Stimulated activated CD4-positive, alpha-beta T cell treated with anti-CD3 and anti-CD28 coated beads, Interleukin-4, amount 100 ng/mL, for 48 hours (primary cell): Measurements from ENCODE around the gene PRKCB.

ENCODE experiments used
- DNase-seq, 2 donors: peaks; one replicate each; pipeline ENCODE4 v3.0.0-alpha.2; 2020; ENCODE audit warnings: low read depth in 2 of 2

Gene PRKCB

GRCh38 chr16:23836404-23837311 is 875 bp downstream of the PRKCB start:
- peak in 1 of 2 donors; percentile 36 for DNase-seq

GRCh38 chr16:23837553-23838308 is 1.9 kb downstream of the PRKCB start:
- no peak for DNase-seq

- DNase-seq = no peak
These were observed 2.8 kb downstream of the PRKCB start for GRCh38 chr16:23838485-23839142.

- no peak for DNase-seq
These were observed 4.5 kb downstream of the PRKCB start for GRCh38 chr16:23840310-23840709.

- DNase-seq = peak in 1 of 2 donors; percentile 43
These were observed 6.4 kb downstream of the PRKCB start for GRCh38 chr16:23842137-23842600.

- no peak for DNase-seq
These were observed 7.4 kb downstream of the PRKCB start for GRCh38 chr16:23843143-23843542.

DNA sequence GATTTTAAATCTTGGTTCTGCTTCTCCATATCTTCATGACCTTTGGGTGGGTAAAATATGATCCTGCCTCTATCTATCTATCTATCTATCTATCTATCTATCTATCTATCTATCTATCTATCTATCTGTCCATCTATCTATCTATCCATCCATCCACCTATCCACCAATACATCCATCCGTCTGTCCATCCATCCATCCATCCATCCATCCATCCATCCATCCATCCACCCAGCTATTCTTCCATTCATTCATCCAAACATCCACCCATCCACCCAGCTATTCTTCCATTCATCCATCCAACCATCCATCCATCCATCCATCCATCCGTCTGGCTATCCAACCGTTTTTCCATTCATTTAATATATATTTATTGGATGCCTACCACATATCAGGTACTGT is 11.5 kb downstream of the PRKCB start:
- no peak for DNase-seq

DNA sequence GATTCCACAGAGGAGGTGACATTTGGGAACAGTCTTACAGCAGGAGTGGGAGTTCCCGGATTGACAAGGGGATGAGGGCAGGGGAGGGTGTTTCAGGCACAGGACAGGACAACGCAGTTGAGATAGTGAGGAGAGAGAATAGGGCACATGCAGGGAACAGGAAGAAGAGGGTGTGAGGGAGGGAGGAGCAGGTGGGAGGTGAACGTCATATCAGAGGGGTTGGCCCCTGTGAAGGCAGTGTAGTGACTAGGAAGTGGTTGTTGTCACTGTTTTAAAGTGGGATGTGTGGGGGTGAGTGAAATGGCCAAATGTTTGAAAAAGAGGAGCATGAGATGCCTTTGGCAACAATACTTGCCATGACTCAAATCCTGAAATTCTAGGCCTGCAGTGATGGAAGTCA is 12.2 kb downstream of the PRKCB start:
- peak in 1 of 2 donors; percentile 50 for DNase-seq

GRCh38 chr16:23848958-23849357 is 13.2 kb downstream of the PRKCB start:
- no peak for DNase-seq

DNA sequence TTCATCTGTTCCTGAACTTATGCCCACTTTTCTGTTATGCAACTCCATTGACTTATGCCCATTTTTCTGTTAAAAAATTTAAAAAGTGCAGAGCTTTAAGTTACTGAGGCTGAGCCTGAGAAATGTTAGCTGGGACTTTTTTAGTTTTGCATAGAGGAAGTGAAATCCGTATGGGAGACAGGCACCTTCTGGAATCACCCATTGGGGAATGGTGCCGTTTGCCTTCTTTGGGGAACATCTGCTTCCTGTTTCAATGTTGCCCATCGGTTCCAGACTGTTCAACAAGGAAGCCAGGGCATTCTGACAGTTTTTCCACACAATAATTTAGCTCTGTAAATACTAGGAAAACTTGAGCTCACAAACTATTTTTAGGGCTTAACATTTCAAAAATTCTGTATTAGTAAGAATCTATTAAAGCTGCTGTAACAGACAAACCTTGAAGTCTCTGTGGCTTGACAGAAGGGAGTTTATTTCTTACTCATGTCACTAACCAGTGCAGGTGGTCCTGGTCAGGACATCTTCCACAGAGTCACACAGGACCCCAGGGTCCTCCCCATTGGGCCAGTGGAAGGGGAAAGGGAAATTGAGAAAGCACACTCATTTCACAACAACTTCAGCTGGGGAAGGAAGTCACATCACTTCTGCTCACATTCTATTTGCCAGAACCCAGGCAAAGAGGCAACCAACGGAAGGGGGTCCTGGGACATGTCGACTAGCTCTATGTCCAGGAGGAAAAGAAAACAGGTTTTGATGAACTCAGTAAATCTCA is 17.2 kb downstream of the PRKCB start:
- DNase-seq = no peak

DNA sequence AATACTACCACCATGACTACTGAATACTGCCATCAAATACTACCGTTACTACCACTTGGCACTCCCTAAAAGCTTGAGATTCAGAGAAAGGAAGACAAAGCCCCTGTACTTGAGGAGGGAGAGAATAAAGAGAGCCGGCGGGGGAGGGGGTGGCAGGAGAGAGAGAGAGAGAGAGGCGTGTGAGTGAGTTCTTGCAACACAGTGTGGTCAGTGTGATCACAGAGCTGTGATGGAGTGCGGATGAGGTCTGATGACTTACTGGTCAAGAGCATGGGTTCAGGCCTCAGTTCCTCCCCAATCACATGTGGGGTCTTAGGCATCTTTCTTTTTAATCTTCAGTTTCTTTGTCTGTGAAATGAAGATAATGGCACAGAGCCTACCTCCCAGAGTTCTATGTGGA is 19.2 kb downstream of the PRKCB start:
- no peak for DNase-seq

DNA sequence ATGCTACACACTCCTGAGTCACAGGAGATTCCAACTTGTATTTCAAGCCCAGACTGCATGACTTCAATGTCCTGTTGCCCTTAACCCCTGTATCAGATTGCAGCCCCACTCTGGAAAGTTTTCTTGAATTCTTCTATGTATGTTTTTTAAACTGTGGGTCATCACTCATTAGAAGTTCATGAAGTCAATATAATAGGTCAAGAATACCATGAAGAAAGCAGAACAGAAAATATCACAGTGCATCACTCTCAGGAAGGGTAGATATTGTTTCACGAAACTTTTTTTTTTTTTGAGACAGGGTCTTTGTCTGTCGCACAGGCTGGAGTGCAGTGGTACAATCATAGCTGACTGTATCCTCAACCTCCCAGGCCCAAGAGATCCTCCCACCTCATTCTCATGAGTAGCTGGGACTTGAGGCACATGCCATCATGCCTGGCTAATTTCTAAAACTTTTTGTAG is 20.5 kb downstream of the PRKCB start:
- DNase-seq = no peak

DNA sequence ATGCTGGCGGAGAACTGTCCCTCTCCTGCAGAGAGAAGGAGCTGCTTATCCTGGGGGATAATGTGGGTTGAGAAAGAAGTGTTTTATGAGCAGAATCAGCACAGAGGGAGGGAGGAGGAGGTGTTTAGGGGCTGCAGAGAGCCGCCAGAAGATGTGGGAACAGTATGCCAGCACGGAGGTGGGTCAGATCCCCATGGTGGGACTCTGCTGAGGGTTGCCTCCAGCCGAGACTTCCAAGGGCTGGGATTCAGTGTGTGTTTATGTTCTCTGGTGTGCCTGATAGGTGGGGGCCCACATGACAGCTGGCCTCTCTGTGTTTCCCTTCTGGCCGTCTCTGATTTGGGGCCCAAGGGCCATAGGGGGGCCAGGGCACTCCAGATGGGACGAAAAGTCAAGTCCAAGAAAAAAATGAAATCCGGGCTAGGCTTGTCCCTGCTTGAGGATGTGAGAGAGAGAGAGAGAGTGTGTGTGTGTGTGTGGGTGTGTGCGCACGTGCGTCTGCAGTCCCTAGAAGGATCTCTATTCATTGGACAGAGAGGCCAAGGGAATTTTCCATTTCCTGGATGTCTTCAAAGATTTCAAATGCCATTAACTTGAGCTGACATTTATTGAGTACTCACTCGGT is 21.6 kb downstream of the PRKCB start:
- DNase-seq = no peak

DNA sequence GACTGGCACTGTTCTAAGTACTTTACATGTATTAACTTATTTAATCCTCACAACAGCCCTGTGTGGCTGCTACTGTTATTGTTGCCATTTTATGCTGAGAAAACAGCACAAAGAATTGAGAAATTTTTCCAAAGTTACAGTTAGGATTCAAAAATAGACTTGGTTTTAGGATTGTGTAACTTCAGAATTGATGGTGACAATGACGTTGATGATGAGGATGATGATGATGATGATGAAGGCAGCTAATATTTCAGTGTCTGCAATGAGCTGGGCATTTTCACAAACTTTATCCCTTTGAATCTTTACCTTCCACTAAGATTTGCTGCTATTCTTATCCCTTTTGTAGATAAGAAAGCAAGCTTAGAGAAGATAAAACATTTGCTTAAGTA is 22.1 kb downstream of the PRKCB start:
- no peak for DNase-seq

DNA sequence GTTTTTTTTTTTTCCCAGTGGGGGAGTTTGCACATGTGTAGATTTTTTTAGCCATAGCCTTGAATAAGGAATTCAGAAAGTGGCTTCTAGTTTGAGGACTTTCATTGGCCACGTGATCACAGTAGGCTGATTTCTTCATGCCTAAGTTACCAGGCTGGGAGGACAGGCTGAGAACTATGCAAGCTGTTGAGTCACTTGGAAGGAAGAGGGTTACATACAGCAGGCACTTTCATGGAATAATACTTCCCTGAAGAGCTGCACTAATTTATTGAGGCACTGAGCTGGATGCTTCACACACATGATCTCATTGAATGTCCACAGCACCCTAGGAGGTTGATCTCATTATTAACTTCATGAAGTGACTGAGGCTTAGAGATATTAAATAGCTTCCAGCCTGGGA is 22.8 kb downstream of the PRKCB start:
- DNase-seq = no peak

DNA sequence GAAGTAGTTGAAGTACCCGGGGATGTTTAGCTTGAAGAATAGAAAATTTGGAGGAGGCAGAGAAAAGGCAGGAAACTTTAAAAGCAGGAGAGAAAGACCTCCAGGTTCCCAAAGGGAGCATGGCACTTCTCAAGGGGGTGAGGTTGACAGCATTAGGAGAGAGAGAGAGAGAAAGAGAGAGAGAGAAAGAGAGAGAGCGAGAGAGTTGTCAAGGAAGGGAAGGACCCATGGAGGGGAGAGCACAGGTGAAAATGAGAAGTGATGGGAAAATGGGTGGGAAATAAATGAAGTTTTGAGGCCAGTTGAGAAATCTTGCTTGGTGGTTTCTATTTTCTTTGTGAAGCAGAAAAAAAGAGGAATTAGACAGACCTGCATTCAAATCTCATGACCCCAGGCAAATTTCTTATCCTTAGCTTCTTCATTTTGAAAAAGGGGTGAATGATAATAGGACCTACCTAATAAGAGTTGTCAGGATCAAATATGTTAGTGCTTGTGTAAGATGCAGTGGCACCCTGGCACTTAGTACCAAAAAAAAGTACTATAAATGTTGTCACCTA is 24.0 kb downstream of the PRKCB start:
- DNase-seq = no peak

- DNase-seq = no peak
These were observed 26.1 kb downstream of the PRKCB start for GRCh38 chr16:23861874-23862273.

- no peak for DNase-seq
These were observed 26.8 kb downstream of the PRKCB start for GRCh38 chr16:23862556-23862955.

- no peak for DNase-seq
These were observed 28.0 kb downstream of the PRKCB start for GRCh38 chr16:23863511-23864422.

DNA sequence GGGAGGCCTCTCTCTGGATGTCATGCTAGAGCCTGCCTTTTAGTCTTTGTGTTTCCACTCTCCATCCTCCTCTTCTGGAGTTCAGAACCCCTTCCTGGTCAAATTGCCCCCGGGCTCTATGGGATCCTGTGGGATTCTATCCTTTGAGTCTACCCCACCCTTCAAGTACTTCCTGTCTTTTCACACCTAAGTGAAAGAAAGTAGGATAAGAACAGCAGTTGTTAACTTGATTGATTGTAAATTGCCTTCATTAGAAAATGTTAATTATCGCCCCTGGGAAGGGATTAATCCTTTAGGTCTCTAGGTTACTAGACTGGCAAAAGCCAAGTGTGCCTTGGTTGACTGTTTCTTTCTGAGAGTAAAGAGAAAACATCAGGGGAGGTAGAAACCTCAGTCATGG is 30.1 kb downstream of the PRKCB start:
- DNase-seq = no peak
